ENCODE data around the gene CYP1A2. TPM values are rescaled to one million over a fixed set of nuclear protein-coding genes. Genes with fewer than 3 reads are reported as not detected.

CYP1A2 gene
- total RNA-seq, 1 experiment from 2014 or later = not detected

DNA sequence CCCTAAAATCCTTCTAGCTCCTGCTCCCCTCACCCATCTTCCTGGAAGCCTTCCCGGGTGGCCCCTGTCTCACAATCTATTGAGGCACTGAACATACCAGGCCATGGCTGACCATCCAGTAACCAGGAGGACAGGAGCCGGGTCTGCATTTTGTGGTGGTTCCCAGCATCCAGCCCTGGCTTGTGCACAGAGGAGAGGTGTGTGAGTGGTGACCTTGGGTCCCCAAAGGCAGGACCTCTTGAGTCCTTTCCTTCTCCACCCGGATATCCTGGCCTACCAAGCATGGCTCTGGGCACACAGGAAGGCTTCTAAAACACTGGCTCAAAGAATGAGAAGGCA lies 41.1 kb downstream of the CYP1A2 start:
- H3K36me3 Mint-ChIP-seq (ENCODE audit: insufficient read depth in 1 of 3, low read depth in 3 of 3) = peaks cover 0 to 5% (median 4%) of the 10 kb centered on the region in 3 experiments; a peak in 4 of 7 replicates
- Histone ChIP-seq H2BK5ac (ENCODE audit: insufficient read length, low read length) (no peak overlapping the region), H3K14ac (ENCODE audit: insufficient read depth, low read length) (no peak overlapping the region), H2AFZ (ENCODE audit: low read length) (no peak overlapping the region), H3K23ac (ENCODE audit: insufficient read length, low read depth, low read length) (no peak overlapping the region), H3K4ac (ENCODE audit: low read depth, low read length) (no peak overlapping the region), H3K18ac (ENCODE audit: insufficient read length, low read depth, low read length) (no peak overlapping the region), H3K23me2 (ENCODE audit: insufficient read length, low read depth, low read length, poor library complexity, severe bottlenecking) (no peaks in the 10 kb centered on the region), H3K56ac (ENCODE audit: insufficient read length, low read depth, low read length) (no peak overlapping the region), H3K9ac (ENCODE audit: extremely low read depth, insufficient read length, low read length) (no peak overlapping the region), H3K79me1 (ENCODE audit: insufficient read depth, low read depth, low read length, poor library complexity, severe bottlenecking) (no peaks in the 10 kb centered on the region), H2BK20ac (ENCODE audit: low read depth, low read length, poor library complexity, severe bottlenecking) (no peak overlapping the region), H3K9me3 (ENCODE audit: control insufficient read depth, low read depth, low read length) (no peaks in the 10 kb centered on the region), H4K5ac (ENCODE audit: insufficient read length, low read depth, low read length) (no peak overlapping the region), H3K79me2 (ENCODE audit: insufficient read depth, low read length) (no peaks in the 10 kb centered on the region), H4K20me1 (ENCODE audit: control insufficient read depth, insufficient read depth, insufficient read length) (no peaks in the 10 kb centered on the region), H4K91ac (ENCODE audit: insufficient read length, low read depth, low read length) (no peak overlapping the region), H3T11ph (ENCODE audit: low read length) (no peak overlapping the region), H4K8ac (replicated peaks; ENCODE audit: insufficient read length, low read depth, low read length) (no peak overlapping the region), H3K4me1 (ENCODE audit: insufficient read depth, low read length) (peaks cover 7% of the 10 kb centered on the region; the same call in 1 of the 2 replicates), H3K27ac (ENCODE audit: insufficient read length, low read depth, low read length) (no peak overlapping the region), H3K27me3 (ENCODE audit: insufficient read depth, low read length) (no peaks in the 10 kb centered on the region; the same call in 1 of the 2 replicates), H2BK15ac (ENCODE audit: low read depth, low read length) (no peak overlapping the region), H2BK120ac (ENCODE audit: low read depth, low read length, poor library complexity, severe bottlenecking) (no peak overlapping the region), H3K4me2 (ENCODE audit: insufficient read depth, insufficient read length, low read length) (no peak overlapping the region), H2AK5ac (ENCODE audit: insufficient read length, low read length) (no peak overlapping the region), H2BK12ac (ENCODE audit: insufficient read length, low read depth, low read length) (no peak overlapping the region)
- TF ChIP-seq, protein P1, sequence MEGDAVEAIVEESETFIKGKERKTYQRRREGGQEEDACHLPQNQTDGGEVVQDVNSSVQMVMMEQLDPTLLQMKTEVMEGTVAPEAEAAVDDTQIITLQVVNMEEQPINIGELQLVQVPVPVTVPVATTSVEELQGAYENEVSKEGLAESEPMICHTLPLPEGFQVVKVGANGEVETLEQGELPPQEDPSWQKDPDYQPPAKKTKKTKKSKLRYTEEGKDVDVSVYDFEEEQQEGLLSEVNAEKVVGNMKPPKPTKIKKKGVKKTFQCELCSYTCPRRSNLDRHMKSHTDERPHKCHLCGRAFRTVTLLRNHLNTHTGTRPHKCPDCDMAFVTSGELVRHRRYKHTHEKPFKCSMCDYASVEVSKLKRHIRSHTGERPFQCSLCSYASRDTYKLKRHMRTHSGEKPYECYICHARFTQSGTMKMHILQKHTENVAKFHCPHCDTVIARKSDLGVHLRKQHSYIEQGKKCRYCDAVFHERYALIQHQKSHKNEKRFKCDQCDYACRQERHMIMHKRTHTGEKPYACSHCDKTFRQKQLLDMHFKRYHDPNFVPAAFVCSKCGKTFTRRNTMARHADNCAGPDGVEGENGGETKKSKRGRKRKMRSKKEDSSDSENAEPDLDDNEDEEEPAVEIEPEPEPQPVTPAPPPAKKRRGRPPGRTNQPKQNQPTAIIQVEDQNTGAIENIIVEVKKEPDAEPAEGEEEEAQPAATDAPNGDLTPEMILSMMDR (conservative IDR thresholded peaks at IDR 0.05) = no peak
- DNase-seq = no peak
- no peaks in the 10 kb centered on the region; a peak in 1 of 5 replicates for H3K9me3 Mint-ChIP-seq
- no peaks in the 10 kb centered on the region; the same call in 1 of the 2 replicates for H3K27me3 Mint-ChIP-seq (ENCODE audit: low read depth)
- no peak overlapping the region for H3K4me3 Mint-ChIP-seq
- peaks cover 36 to 43% of the 10 kb centered on the region in 2 experiments for H3K4me1 Mint-ChIP-seq
- WGBS (ENCODE audit: extremely low coverage, insufficient read length, low lambda C conversion rate) = no CpG with 5 or more reads among the region's 3 CpGs
- H3K27ac Mint-ChIP-seq = no peak overlapping the region

Data from H9 (cell line).